Stimulated activated CD4-positive, alpha-beta T cell treated with anti-CD3 and anti-CD28 coated beads, Interleukin-4, amount 100 ng/mL, for 4 hours (primary cell): ENCODE measurements around the gene BARD1.
"Not testable (repeated sequence)": the region's sequence is repeated elsewhere in the genome, so short reads cannot be mapped to it uniquely, and the experiment has no call there.

Experiments
- DNase-seq, 2 experiments: peaks; one replicate each; pipeline ENCODE4 v3.0.0-alpha.2; 2020

The BARD1 gene

GRCh38 chr2:214808981-214809750, at the start of gene BARD1:
BARD1 (minus strand) TSS chr2:214809683; CDS start chr2:214809569, 114 bp downstream.
- DNase-seq: peak in 1 of 2 experiments; percentile 57

GRCh38 chr2:214856137-214856536, 46.7 kb upstream of the BARD1 start:
- DNase-seq: no peak

- DNase-seq: no peak
Observed at GRCh38 chr2:214853906-214854305, 44.4 kb upstream of the BARD1 start.

GRCh38 chr2:214843823-214844222, 34.3 kb upstream of the BARD1 start:
- no peak for DNase-seq

- no peak for DNase-seq
Observed at GRCh38 chr2:214839464-214839863, 30.0 kb upstream of the BARD1 start.

GRCh38 chr2:214837466-214837865, 28.0 kb upstream of the BARD1 start:
- no peak for DNase-seq

- DNase-seq: no peak
Observed at GRCh38 chr2:214836568-214836967, 27.1 kb upstream of the BARD1 start.

- no peak for DNase-seq
Observed at GRCh38 chr2:214830794-214831346, 21.4 kb upstream of the BARD1 start.

- DNase-seq: no peak
Observed at GRCh38 chr2:214816008-214816533, 6.6 kb upstream of the BARD1 start.

GRCh38 chr2:214810671-214811070, 1.2 kb upstream of the BARD1 start:
- no peak for DNase-seq

GRCh38 chr2:214809751-214810564, 475 bp upstream of the BARD1 start:
- DNase-seq: peak; percentile 96 to 99

- DNase-seq: no peak
Observed at GRCh38 chr2:214807653-214808052, 1.8 kb downstream of the BARD1 start.

- no peak for DNase-seq
Observed at GRCh38 chr2:214801768-214802397, 7.6 kb downstream of the BARD1 start.

GRCh38 chr2:214801068-214801467, 8.4 kb downstream of the BARD1 start:
- DNase-seq: no peak

GRCh38 chr2:214800180-214800579, 9.3 kb downstream of the BARD1 start:
- DNase-seq: no peak

- no peak for DNase-seq
Observed at GRCh38 chr2:214796911-214797310, 12.6 kb downstream of the BARD1 start.

GRCh38 chr2:214783181-214783580, 26.3 kb downstream of the BARD1 start:
- DNase-seq: not testable (repeated sequence)

- no peak for DNase-seq
Observed at GRCh38 chr2:214782671-214783070, 26.8 kb downstream of the BARD1 start.

GRCh38 chr2:214781226-214781625, 28.3 kb downstream of the BARD1 start:
- no peak for DNase-seq

GRCh38 chr2:214775971-214776370, 33.5 kb downstream of the BARD1 start:
- no peak for DNase-seq

GRCh38 chr2:214774108-214774507, 35.4 kb downstream of the BARD1 start:
- no peak for DNase-seq

GRCh38 chr2:214772443-214773015, 37.0 kb downstream of the BARD1 start:
- DNase-seq: no peak

GRCh38 chr2:214765180-214765579, 44.3 kb downstream of the BARD1 start:
- DNase-seq: no peak
